SKM-1 (cell line): ENCODE data around the gene PRKG1.
A peak's percentile ranks its signal among the peaks of the same experiment; 100 is the strongest.

Source experiments
- DNase-seq: peaks from one replicate; lab custom pipeline; 2025; ENCODE audit not compliant: unreplicated experiment; lab: John Stamatoyannopoulos, UW

PRKG1 gene

GRCh38 chr10:51852297-51852696 lies 778.0 kb downstream of the PRKG1 start:
- no peak for DNase-seq

GRCh38 chr10:51857305-51857704 lies 783.0 kb downstream of the PRKG1 start:
- no peak for DNase-seq

GRCh38 chr10:51860257-51860656 lies 786.0 kb downstream of the PRKG1 start:
- DNase-seq, result peak; percentile 10

- no peak for DNase-seq
Measured at GRCh38 chr10:51861051-51861450, 786.8 kb downstream of the PRKG1 start.

- no peak for DNase-seq
Measured at GRCh38 chr10:51861731-51862130, 787.4 kb downstream of the PRKG1 start.

GRCh38 chr10:51862149-51862548 lies 787.9 kb downstream of the PRKG1 start:
- no peak for DNase-seq

- no peak for DNase-seq
Measured at GRCh38 chr10:51867956-51868355, 793.7 kb downstream of the PRKG1 start.

GRCh38 chr10:51874131-51874530 lies 799.8 kb downstream of the PRKG1 start:
- DNase-seq, result no peak

GRCh38 chr10:51875610-51876009 lies 801.3 kb downstream of the PRKG1 start:
- DNase-seq, result no peak

- DNase-seq, result no peak
Measured at GRCh38 chr10:51876503-51876902, 802.2 kb downstream of the PRKG1 start.

- DNase-seq, result no peak
Measured at GRCh38 chr10:51876979-51877378, 802.7 kb downstream of the PRKG1 start.

- DNase-seq, result no peak
Measured at GRCh38 chr10:51877636-51878035, 803.3 kb downstream of the PRKG1 start.

- DNase-seq, result no peak
Measured at GRCh38 chr10:51878695-51879094, 804.4 kb downstream of the PRKG1 start.

GRCh38 chr10:51879238-51879637 lies 805.0 kb downstream of the PRKG1 start:
- no peak for DNase-seq

GRCh38 chr10:51881213-51881612 lies 806.9 kb downstream of the PRKG1 start:
- DNase-seq, result peak; percentile 7

GRCh38 chr10:51886438-51887068 lies 812.3 kb downstream of the PRKG1 start:
- no peak for DNase-seq

GRCh38 chr10:51888263-51888662 lies 814.0 kb downstream of the PRKG1 start:
- no peak for DNase-seq

- DNase-seq, result no peak
Measured at GRCh38 chr10:51892313-51892712, 818.0 kb downstream of the PRKG1 start.

- DNase-seq, result peak; percentile 30
Measured at GRCh38 chr10:51892965-51893658, 818.8 kb downstream of the PRKG1 start.

GRCh38 chr10:51894771-51895578 lies 820.7 kb downstream of the PRKG1 start:
- DNase-seq, result no peak

- no peak for DNase-seq
Measured at GRCh38 chr10:51896849-51897248, 822.6 kb downstream of the PRKG1 start.

- no peak for DNase-seq
Measured at GRCh38 chr10:51897560-51897959, 823.3 kb downstream of the PRKG1 start.
